Measurements from ENCODE around the gene CAPRIN2. TPM values are rescaled to one million over a fixed set of nuclear protein-coding genes. Genes with fewer than 3 reads are reported as not detected.

The CAPRIN2 gene
- total RNA-seq, 1 donor from 2014 or later: 21.2 TPM

GRCh38 chr12:30661210-30661609 is 93.5 kb downstream of the CAPRIN2 start:
- DNase-seq (no peak), ATAC-seq (ENCODE audit: poor library complexity) (no peak)
- intact Hi-C loops (cut with DNase I): no loop called here

Other genes starting within 250 kb of the CAPRIN2 start
- 23.0 TPM for gene IPO8, start 59.1 kb downstream of the CAPRIN2 start, total RNA-seq
- gene TSPAN11, start 171.8 kb upstream of the CAPRIN2 start, total RNA-seq: 1.9 TPM